H1 (cell line): ENCODE measurements around the gene PIAS4. TPM values are rescaled to one million over a fixed set of nuclear protein-coding genes. Genes with fewer than 3 reads are reported as not detected.
A peak's percentile ranks its signal among the peaks of the same experiment; 100 is the strongest.

Source experiments
- CTCF ChIA-PET: fragments of 300-600 bp; sonication (Branson Sonifier 250); formaldehyde crosslinking; loops from one replicate; lab custom pipeline; 2021; ENCODE audit not compliant: partially characterized antibody; lab: Charles Lee
- POLR2A ChIA-PET: fragments of 300-600 bp; sonication (Branson Sonifier 250); formaldehyde crosslinking; loops from one replicate; lab custom pipeline; 2021; ENCODE audit warnings: inconsistent platforms; ENCODE audit not compliant: partially characterized antibody; lab: Charles Lee
- DNase-seq, 2 experiments: peaks; one replicate each; pipeline versions ENCODE4 v3.0.0 to v3.0.0-alpha.2; 2010 to 2022; ENCODE audit warnings: low spot score in 2 of 2, low read depth in 1 of 2, mixed read lengths in 1 of 2
- FAIRE-seq: peaks from 2 replicates; lab custom pipeline; 2011; peaks lifted over from hg19 to GRCh38; lab: Jason Lieb, UNC
- H2AFZ ChIP-seq: 2 replicates; pipeline ENCODE4 v1.8.1; 2012; ENCODE audit warnings: low read length, inconsistent platforms
- H2AK5ac ChIP-seq: 2 replicates; pipeline ENCODE4 v1.6.1; 2013; ENCODE audit warnings: low read depth, low read length
- H2BK120ac ChIP-seq: replicated peaks from 2 replicates; pipeline ENCODE3; 2013; ENCODE audit warnings: low read depth, low read length, inconsistent platforms
- H2BK12ac ChIP-seq: 2 replicates; pipeline ENCODE4 v1.6.1; 2013; ENCODE audit warnings: low read depth, low read length
- H2BK15ac ChIP-seq: 2 replicates; pipeline ENCODE4 v1.6.1; 2013; ENCODE audit warnings: low read length
- H2BK20ac ChIP-seq: 2 replicates; pipeline ENCODE4 v1.6.1; 2013; ENCODE audit warnings: low read length
- H2BK5ac ChIP-seq: 2 replicates; pipeline ENCODE4 v1.6.1; 2013; ENCODE audit warnings: low read depth, low read length
- H3K14ac ChIP-seq: 2 replicates; pipeline ENCODE4 v1.6.1; 2013; ENCODE audit warnings: inconsistent platforms; ENCODE audit not compliant: insufficient read length
- H3K18ac ChIP-seq: 2 replicates; pipeline ENCODE4 v1.6.1; 2013; ENCODE audit warnings: low read length; ENCODE audit errors: extremely low read depth
- H3K23ac ChIP-seq: 2 replicates; pipeline ENCODE4 v1.6.1; 2013; ENCODE audit warnings: inconsistent platforms; ENCODE audit not compliant: insufficient read length
- H3K23me2 ChIP-seq: 2 replicates; pipeline ENCODE4 v1.6.1; 2013; ENCODE audit warnings: low read depth, low read length
- H3K27ac ChIP-seq: 2 replicates; pipeline ENCODE4 v1.6.1; 2011; ENCODE audit warnings: low read depth, low read length, inconsistent platforms
- H3K27me3 ChIP-seq, 4 experiments: replicated peaks in 1 of 4; 1 replicate in 1 of 4; 2 replicates in 3 of 4; pipeline versions ENCODE4 v1.6.1 to v1.8.1; 2011 to 2013; ENCODE audit warnings: low read length in 3 of 4, mild to moderate bottlenecking in 3 of 4, inconsistent platforms in 2 of 4, mixed read lengths in 2 of 4, moderate library complexity in 1 of 4; ENCODE audit not compliant: control insufficient read depth in 3 of 4, insufficient read depth in 3 of 4; ENCODE audit errors: extremely low read depth in 1 of 4
- H3K36me3 ChIP-seq, 4 experiments: 2 replicates each; pipeline versions ENCODE4 v1.6.1 to v1.8.1; 2011 to 2013; ENCODE audit warnings: mild to moderate bottlenecking in 4 of 4, low read length in 3 of 4, moderate library complexity in 2 of 4, control low read depth in 1 of 4, inconsistent platforms in 1 of 4; ENCODE audit not compliant: insufficient read depth in 4 of 4, control insufficient read depth in 2 of 4
- H3K4ac ChIP-seq: replicated peaks from 2 replicates; pipeline ENCODE3; 2013; ENCODE audit warnings: low read length, low read depth, mixed read lengths, inconsistent platforms; ENCODE audit not compliant: insufficient read length
- H3K4me1 ChIP-seq, 4 experiments: replicated peaks in 1 of 4; 1 replicate in 1 of 4; 2 replicates in 3 of 4; pipeline versions ENCODE4 v1.6.1 to v1.8.1; 2011 to 2013; ENCODE audit warnings: low read length in 3 of 4, inconsistent platforms in 2 of 4, mixed read lengths in 1 of 4; ENCODE audit not compliant: insufficient read depth in 4 of 4, control insufficient read depth in 3 of 4
- H3K4me2 ChIP-seq, 2 experiments: 2 replicates each; pipeline versions ENCODE4 v1.6.1 to v1.8.1; 2011 to 2013; ENCODE audit warnings: low read depth in 2 of 2, low read length in 2 of 2, control low read depth in 1 of 2, inconsistent platforms in 1 of 2, mild to moderate bottlenecking in 1 of 2; ENCODE audit not compliant: insufficient read depth in 1 of 2
- H3K4me3 ChIP-seq, 4 experiments: fragments of 200-600, 300-600 bp in 1 of 4; sonication (generic), shearing (Covaris generic), sonication (Bioruptor Twin) in 1 of 4; 2 replicates each; pipeline versions ENCODE4 v1.5.1 to v1.8.1; 2011 to 2016; ENCODE audit warnings: low read length in 4 of 4, low read depth in 3 of 4, control low read depth in 2 of 4, inconsistent platforms in 2 of 4, mild to moderate bottlenecking in 2 of 4, mixed read lengths in 1 of 4, moderate library complexity in 1 of 4; ENCODE audit not compliant: insufficient read depth in 2 of 4; ENCODE audit errors: extremely low read depth in 1 of 4
- H3K56ac ChIP-seq: replicated peaks from 2 replicates; pipeline ENCODE3; 2013; ENCODE audit warnings: low read depth, mild to moderate bottlenecking, mixed read lengths, low read length, inconsistent platforms; ENCODE audit not compliant: insufficient read length
- H3K79me1 ChIP-seq: 2 replicates; pipeline ENCODE4 v1.6.1; 2013; ENCODE audit warnings: low read depth, low read length, control low read depth
- H3K79me2 ChIP-seq, 2 experiments: 2 replicates each; pipeline versions ENCODE4 v1.6.1 to v1.8.1; 2012 to 2013; ENCODE audit warnings: low read length in 2 of 2, mild to moderate bottlenecking in 2 of 2, inconsistent platforms in 1 of 2; ENCODE audit not compliant: insufficient read depth in 2 of 2, control insufficient read depth in 1 of 2
- H3K9ac ChIP-seq, 4 experiments: replicated peaks in 1 of 4; 1 replicate in 1 of 4; 2 replicates in 3 of 4; pipeline versions ENCODE4 v1.6.1 to v1.8.1; 2011 to 2013; ENCODE audit warnings: low read depth in 3 of 4, low read length in 3 of 4, control low read depth in 2 of 4, mild to moderate bottlenecking in 2 of 4, moderate library complexity in 2 of 4, inconsistent platforms in 1 of 4; ENCODE audit errors: extremely low read depth in 1 of 4
- H3K9me3 ChIP-seq, 2 experiments: 2 replicates each; pipeline versions ENCODE4 v1.6.1 to v1.8.1; 2012 to 2013; ENCODE audit warnings: mild to moderate bottlenecking in 2 of 2, moderate library complexity in 2 of 2, control low read depth in 1 of 2, inconsistent platforms in 1 of 2, low read depth in 1 of 2, low read length in 1 of 2, mixed read lengths in 1 of 2; ENCODE audit not compliant: insufficient read depth in 2 of 2
- H4K20me1 ChIP-seq, 2 experiments: replicated peaks in 1 of 2; 2 replicates each; pipeline versions ENCODE3 to v1.8.1; 2011 to 2013; ENCODE audit warnings: inconsistent platforms in 2 of 2, low read length in 2 of 2, mild to moderate bottlenecking in 1 of 2; ENCODE audit not compliant: insufficient read depth in 2 of 2, control insufficient read depth in 1 of 2
- H4K5ac ChIP-seq: 2 replicates; pipeline ENCODE4 v1.6.1; 2013; ENCODE audit warnings: low read length, low read depth, mixed read lengths, inconsistent platforms; ENCODE audit not compliant: insufficient read length
- H4K8ac ChIP-seq: 2 replicates; pipeline ENCODE4 v1.8.0; 2013; ENCODE audit warnings: mild to moderate bottlenecking, moderate library complexity, low read length, inconsistent platforms; ENCODE audit not compliant: insufficient read depth; ENCODE audit errors: extremely low read depth
- H4K91ac ChIP-seq: replicated peaks from 2 replicates; pipeline ENCODE3; 2013; ENCODE audit warnings: low read length, mixed read lengths, inconsistent platforms; ENCODE audit not compliant: insufficient read length
- BCL11A ChIP-seq, 2 experiments: IDR thresholded peaks; one replicate each; pipeline ENCODE4 v1.6.1; 2011; ENCODE audit warnings: low read depth in 2 of 2, low read length in 2 of 2, mild to moderate bottlenecking in 2 of 2
- CEBPB ChIP-seq: IDR thresholded peaks from 2 replicates; pipeline ENCODE4 v1.6.1; 2012; ENCODE audit warnings: low read depth, low read length
- CREB1 ChIP-seq: IDR thresholded peaks from 2 replicates; pipeline ENCODE4 v1.6.1; 2012; ENCODE audit warnings: inconsistent platforms
- EGR1 ChIP-seq: IDR thresholded peaks from 2 replicates; pipeline ENCODE4 v1.6.1; 2011; ENCODE audit warnings: low read depth, low read length, borderline replicate concordance
- EZH2 ChIP-seq: fragments of 200-600 bp; sonication (generic); IDR thresholded peaks from 2 replicates; pipeline ENCODE4 v1.7.1; 2012; ENCODE audit warnings: low read depth, mild to moderate bottlenecking, moderate library complexity, low read length, inconsistent platforms; ENCODE audit not compliant: severe bottlenecking
- HDAC6 ChIP-seq: IDR thresholded peaks from one replicate; pipeline ENCODE4 v1.7.1; 2012; ENCODE audit warnings: low read depth, mild to moderate bottlenecking, inconsistent platforms, low read length, moderate library complexity
- KDM1A ChIP-seq: fragments of 200-600, 300-600 bp; sonication (generic); IDR thresholded peaks from 2 replicates; pipeline ENCODE4 v1.7.1; 2016; ENCODE audit warnings: mild to moderate bottlenecking, low read length, borderline replicate concordance
- PHF8 ChIP-seq: fragments of 200-600 bp; sonication (generic); conservative IDR thresholded peaks from 2 replicates; pipeline ENCODE4 v1.7.1; 2012; ENCODE audit warnings: low read depth, mild to moderate bottlenecking, inconsistent platforms, low read length, moderate library complexity
- YY1 ChIP-seq: IDR thresholded peaks from 2 replicates; pipeline ENCODE4 v1.6.1; 2011; ENCODE audit warnings: low read depth, mild to moderate bottlenecking, low read length
- WGBS, 2 experiments: shearing (Covaris generic) in 1 of 2; methylation state at CpG; one replicate each; pipeline versions ENCODE4 v1.1.6 to v1.1.7; 2013 to 2015; ENCODE audit warnings: low lambda C conversion rate in 2 of 2, mixed read lengths in 2 of 2, inconsistent platforms in 1 of 2, low coverage in 1 of 2, missing lambda C conversion rate in 1 of 2; ENCODE audit not compliant: insufficient replicate concordance in 2 of 2, insufficient coverage in 1 of 2, insufficient read length in 1 of 2; ENCODE audit errors: extremely low coverage in 1 of 2, missing lambda C conversion rate in 1 of 2; 5-methylcytosine and 5-hydroxymethylcytosine counted together
- polyA plus RNA-seq, 7 experiments: library from polyadenylated mRNA; depleted of rRNA in 3 of 7; stranded (reverse) in 5 of 7; unstranded in 2 of 7; fragments of >200 nt in 5 of 7; fragments of 200-250 nt in 2 of 7; gene quantifications; 1 replicate in 5 of 7; 2 replicates in 1 of 7; 4 replicates in 1 of 7; pipeline versions ENCODE4 v1.2.1 to v1.2.3, GENCODE V29; 2011 to 2013; ENCODE audit warnings: missing spikeins in 2 of 7, mixed read lengths in 2 of 7
- total RNA-seq: library from RNA; stranded (reverse); fragmentation: NEBNext Ultra II Directional; extraction: Animal tissue kit (Norgen Biotek cat#: 25700); gene quantifications from 2 replicates; pipeline ENCODE4 v1.2.1, GENCODE V29; 2021

PIAS4 gene
- total and polyA plus RNA-seq, 2 of the 8 experiments (the other 6 are each of a cell fraction or from before 2014, with no cell fraction given) = 30.2 to 51.4 TPM

GRCh38 chr19:4034048-4035017 is 26.8 kb downstream of the PIAS4 start:
- Histone ChIP-seq H4K20me1 (peaks cover 0 to 13% of the 10 kb centered on the region in 2 experiments), H4K91ac (no peak overlapping the region), H3K79me1 (no peaks in the 10 kb centered on the region)
- TF ChIP-seq CREB1 (no peak), HDAC6 (no peak), BCL11A (IDR thresholded peaks at IDR 0.05; ENCODE audit: low read depth in 2 of 2, low read length in 2 of 2) (no peak), KDM1A (no peak), CEBPB (no peak), EGR1 (no peak), EZH2 (no peak), PHF8 (no peak), YY1 (no peak)
- TF ChIP-seq, all 59 proteins: peak for 0
- WGBS, 2 experiments = 92% methylated on average over 34 of the region's 34 CpGs; no CpG with 5 or more reads in 1 of the 2 experiments
- Histone ChIP-seq H2BK12ac (no peak overlapping the region), H3K56ac (no peak overlapping the region), H3K9me3 (peaks cover 3 to 5% of the 10 kb centered on the region in 2 experiments; a peak in 1 of 4 replicates), H2BK15ac (no peak overlapping the region), H3K23me2 (peaks cover 9% of the 10 kb centered on the region; the same call in 1 of the 2 replicates), H2BK5ac (no peak overlapping the region), H3K27me3 (no peaks in the 10 kb centered on the region), H2AFZ (no peak overlapping the region), H3K4me3 (no peak overlapping the region), H2BK120ac (no peak overlapping the region), H3K18ac (no peak overlapping the region), H2AK5ac (no peak overlapping the region), H3K4me2 (no peak overlapping the region), H3K79me2 (no peaks in the 10 kb centered on the region), H3K27ac (no peak overlapping the region), H3K4ac (no peak overlapping the region), H3K23ac (no peak overlapping the region), H2BK20ac (no peak overlapping the region), H3K9ac (peak overlapping the region in 1 of 4 experiments; percentile 22; a peak in 1 of 7 replicates), H4K5ac (no peak overlapping the region), H4K8ac (0 out of 2 replicates have a peak overlapping the region, but pooled peaks have one; percentile 14), H3K14ac (no peak overlapping the region), H3K4me1 (no peaks in the 10 kb centered on the region), H3K36me3 (peaks cover 0 to 48% (median 22%) of the 10 kb centered on the region in 4 experiments; a peak in 6 of 8 replicates)
- POLR2A ChIA-PET = interaction anchor here (0.9 to 2.9 kb wide), 10 partner anchors 11 to 162 kb away, joined by 3 to 18 read pairs (median 4); partner anchors contain the start of genes DAPK3, EEF2 and PIAS4
- FAIRE-seq (no peak), DNase-seq (no peak)
- CTCF ChIA-PET = interaction anchor here (1.0 kb wide), 1 partner anchor 29 kb away, joined by 3 read pairs; no protein-coding TSS in a partner anchor
